RWPE2 (cell line): ENCODE measurements around the gene EFR3B.

Source experiments
- ATAC-seq: fragments of 200-7000 bp; cut with Tn5 transposase; 3 replicates; pipeline ENCODE4 v1.9.1; 2021; ENCODE audit warnings: low read depth
- DNase-seq: peaks from one replicate; pipeline ENCODE4 v3.0.0-alpha.2; 2020; ENCODE audit warnings: low spot score
- H3K27ac ChIP-seq: fragments of 450-650 bp; 2 replicates; pipeline ENCODE4 v1.5.1; 2017; ENCODE audit warnings: mild to moderate bottlenecking; ENCODE audit not compliant: poor library complexity, severe bottlenecking
- H3K27me3 ChIP-seq: fragments of 250-450 bp; sonication (Bioruptor Pico); 2 replicates; pipeline ENCODE4 v1.5.1; 2021; ENCODE audit warnings: mild to moderate bottlenecking, moderate library complexity; ENCODE audit not compliant: insufficient read depth, poor library complexity, severe bottlenecking
- H3K36me3 ChIP-seq: fragments of 250-450 bp; sonication (Bioruptor Pico); 2 replicates; pipeline ENCODE4 v1.5.1; 2020; ENCODE audit warnings: low read depth, mild to moderate bottlenecking, moderate library complexity
- H3K4me1 ChIP-seq: fragments of 250-450 bp; sonication (Bioruptor Pico); 2 replicates; pipeline ENCODE4 v1.5.1; 2021; ENCODE audit warnings: mild to moderate bottlenecking, moderate library complexity; ENCODE audit not compliant: insufficient read depth, poor library complexity, severe bottlenecking
- H3K4me3 ChIP-seq: fragments of 250-450 bp; sonication (Bioruptor Pico); 2 replicates; pipeline ENCODE4 v1.5.1; 2021; ENCODE audit warnings: mild to moderate bottlenecking, moderate library complexity; ENCODE audit not compliant: severe bottlenecking
- H3K9me3 ChIP-seq: fragments of 250-450 bp; sonication (Bioruptor Pico); 2 replicates; pipeline ENCODE4 v1.5.1; 2021; ENCODE audit warnings: mild to moderate bottlenecking, moderate library complexity; ENCODE audit not compliant: severe bottlenecking
- CTCF ChIP-seq: fragments of 450-650 bp; IDR thresholded peaks from one replicate; pipeline ENCODE4 v1.5.1; 2017; ENCODE audit warnings: mild to moderate bottlenecking, moderate library complexity; ENCODE audit not compliant: poor library complexity, severe bottlenecking

Gene EFR3B

GRCh38 chr2:25178976-25179375 is 137.1 kb downstream of the EFR3B start:
- no peak for DNase-seq
- Histone ChIP-seq H3K27ac (no peak overlapping the region), H3K4me1 (no peaks in the 10 kb centered on the region), H3K4me3 (no peak overlapping the region), H3K36me3 (no peaks in the 10 kb centered on the region), H3K27me3 (no peaks in the 10 kb centered on the region), H3K9me3 (no peaks in the 10 kb centered on the region)
- ATAC-seq = no peak
- TF ChIP-seq CTCF = no peak

- TF ChIP-seq CTCF = no peak
- H3K27me3 ChIP-seq = peaks cover 3% of the 10 kb centered on the region
- DNase-seq = no peak
- no peaks in the 10 kb centered on the region for H3K36me3 ChIP-seq
- no peaks in the 10 kb centered on the region for H3K9me3 ChIP-seq
- no peak overlapping the region for H3K4me3 ChIP-seq
- H3K4me1 ChIP-seq = no peaks in the 10 kb centered on the region
- no peak overlapping the region for H3K27ac ChIP-seq
- no peak for ATAC-seq
These were observed 142.4 kb downstream of the EFR3B start for GRCh38 chr2:25184254-25184653.

GRCh38 chr2:25187729-25188350 is 146.0 kb downstream of the EFR3B start:
- no peak for TF ChIP-seq CTCF

GRCh38 chr2:25188405-25188804 is 146.5 kb downstream of the EFR3B start:
- H3K4me1 ChIP-seq = no peaks in the 10 kb centered on the region
- DNase-seq (no peak), ATAC-seq (no peak)
- no peak overlapping the region for H3K4me3 ChIP-seq
- H3K27ac ChIP-seq = no peak overlapping the region
- TF ChIP-seq CTCF = no peak
- no peaks in the 10 kb centered on the region for H3K9me3 ChIP-seq
- H3K27me3 ChIP-seq = peaks cover 3% of the 10 kb centered on the region
- H3K36me3 ChIP-seq = no peaks in the 10 kb centered on the region

More at GRCh38 chr2:25187729-25188350, 146.0 kb downstream of the EFR3B start:
- Histone ChIP-seq H3K4me1 (no peaks in the 10 kb centered on the region), H3K36me3 (no peaks in the 10 kb centered on the region), H3K27me3 (peaks cover 3% of the 10 kb centered on the region), H3K4me3 (no peak overlapping the region), H3K27ac (no peak overlapping the region), H3K9me3 (no peaks in the 10 kb centered on the region)
- no peak for ATAC-seq
- DNase-seq = no peak

GRCh38 chr2:25190536-25190935 is 148.7 kb downstream of the EFR3B start:
- no peak for DNase-seq
- no peak for ATAC-seq
- Histone ChIP-seq H3K4me1 (no peaks in the 10 kb centered on the region), H3K4me3 (no peak overlapping the region), H3K27me3 (peaks cover 3% of the 10 kb centered on the region), H3K36me3 (no peaks in the 10 kb centered on the region), H3K9me3 (no peaks in the 10 kb centered on the region), H3K27ac (no peak overlapping the region)
- no peak for TF ChIP-seq CTCF
